Liver (tissue), 9 donors: ENCODE results near the gene SERINC5. TPM values are rescaled to one million over a fixed set of nuclear protein-coding genes. Genes with fewer than 3 reads are reported as not detected.

Experiments used
- DNase-seq: peaks from one replicate; pipeline ENCODE4 v3.0.0-alpha.2; 2017; ENCODE audit warnings: low spot score
- H3K27ac ChIP-seq, 2 donors: one replicate each; pipeline ENCODE4 v1.7.0; 2013; ENCODE audit warnings: inconsistent platforms in 2 of 2, low read length in 2 of 2, control low read depth in 1 of 2, low read depth in 1 of 2, mild to moderate bottlenecking in 1 of 2
- H3K27me3 ChIP-seq, 4 donors: one replicate each; pipeline versions ENCODE4 v1.6.1 to v1.7.0; 2013; ENCODE audit warnings: low read length in 3 of 4, inconsistent platforms in 1 of 4, mild to moderate bottlenecking in 1 of 4, moderate library complexity in 1 of 4; ENCODE audit not compliant: control insufficient read depth in 4 of 4, insufficient read depth in 4 of 4
- H3K36me3 ChIP-seq, 4 donors: one replicate each; pipeline versions ENCODE4 v1.6.1 to v1.7.0; 2013; ENCODE audit warnings: low read length in 3 of 4, mild to moderate bottlenecking in 3 of 4, low read depth in 1 of 4, moderate library complexity in 1 of 4; ENCODE audit not compliant: control insufficient read depth in 4 of 4, insufficient read depth in 3 of 4
- H3K4me1 ChIP-seq, 4 donors: one replicate each; pipeline versions ENCODE4 v1.6.1 to v1.7.0; 2013; ENCODE audit warnings: low read length in 3 of 4, mild to moderate bottlenecking in 3 of 4, moderate library complexity in 1 of 4; ENCODE audit not compliant: control insufficient read depth in 4 of 4, insufficient read depth in 4 of 4
- H3K4me3 ChIP-seq, 3 donors: one replicate each; pipeline versions ENCODE4 v1.6.1 to v1.7.0; 2013; ENCODE audit warnings: low read length in 3 of 3, control low read depth in 1 of 3, low read depth in 1 of 3, mild to moderate bottlenecking in 1 of 3
- H3K9ac ChIP-seq, 2 donors: one replicate each; pipeline ENCODE4 v1.7.0; 2013; ENCODE audit warnings: low read length in 2 of 2, mild to moderate bottlenecking in 2 of 2, moderate library complexity in 2 of 2, control low read depth in 1 of 2, low read depth in 1 of 2
- H3K9me3 ChIP-seq, 4 donors: one replicate each; pipeline versions ENCODE4 v1.6.1 to v1.7.0; 2013; ENCODE audit warnings: low read length in 3 of 4; ENCODE audit not compliant: control insufficient read depth in 4 of 4
- ATF3 ChIP-seq: IDR thresholded peaks from 2 replicates; pipeline ENCODE4 v1.6.1; 2016; ENCODE audit warnings: antibody characterized with exemption
- EGR1 ChIP-seq, 2 donors: IDR thresholded peaks; 2 replicates each; pipeline ENCODE4 v1.6.1; 2016 to 2018; ENCODE audit warnings: antibody characterized with exemption in 2 of 2, low read depth in 2 of 2
- FOXA1 ChIP-seq: IDR thresholded peaks from 2 replicates; pipeline ENCODE4 v1.6.1; 2016; ENCODE audit warnings: antibody characterized with exemption
- FOXA2 ChIP-seq: IDR thresholded peaks from 2 replicates; pipeline ENCODE4 v1.6.1; 2016; ENCODE audit warnings: antibody characterized with exemption
- GABPA ChIP-seq, 2 donors: IDR thresholded peaks in 1 of 2; conservative IDR thresholded peaks in 1 of 2; 2 replicates each; pipeline ENCODE4 v1.6.1; 2016; ENCODE audit warnings: antibody characterized with exemption in 2 of 2, mild to moderate bottlenecking in 1 of 2, moderate library complexity in 1 of 2
- HNF4A ChIP-seq, 2 donors: conservative IDR thresholded peaks; 2 replicates each; pipeline ENCODE4 v1.6.1; 2016; ENCODE audit warnings: antibody characterized with exemption in 2 of 2, mild to moderate bottlenecking in 2 of 2
- HNF4G ChIP-seq: IDR thresholded peaks from 2 replicates; pipeline ENCODE4 v1.6.1; 2016; ENCODE audit warnings: antibody characterized with exemption
- JUND ChIP-seq, 2 donors: IDR thresholded peaks; 2 replicates each; pipeline ENCODE4 v1.6.1; 2016; ENCODE audit warnings: antibody characterized with exemption in 2 of 2
- RXRA ChIP-seq, 2 donors: IDR thresholded peaks; 2 replicates each; pipeline ENCODE4 v1.6.1; 2017 to 2018; ENCODE audit warnings: antibody characterized with exemption in 2 of 2, mild to moderate bottlenecking in 1 of 2
- SP1 ChIP-seq: IDR thresholded peaks from 2 replicates; pipeline ENCODE4 v1.6.1; 2018; ENCODE audit warnings: antibody characterized with exemption, mild to moderate bottlenecking
- TAF1 ChIP-seq: conservative IDR thresholded peaks from 2 replicates; pipeline ENCODE4 v1.6.1; 2016; ENCODE audit warnings: antibody characterized with exemption, mild to moderate bottlenecking
- YY1 ChIP-seq: IDR thresholded peaks from 2 replicates; pipeline ENCODE4 v1.6.1; 2016; ENCODE audit warnings: antibody characterized with exemption, mild to moderate bottlenecking
- ZBTB33 ChIP-seq: IDR thresholded peaks from 2 replicates; pipeline ENCODE4 v1.6.1; 2016; ENCODE audit warnings: antibody characterized with exemption
- WGBS: extraction: QIAGEN DNeasy Blood & Tissue Kit; methylation state at CpG from one replicate; pipeline ENCODE4 v1.1.7; 2013; 5-methylcytosine and 5-hydroxymethylcytosine counted together
- polyA plus RNA-seq, 2 donors: library from polyadenylated mRNA; stranded (reverse) in 1 of 2; unstranded in 1 of 2; fragments of 200-250 nt in 1 of 2; fragments of >200 nt in 1 of 2; fragmentation: Nextera tagmentation in 1 of 2; extraction: Ambion mirVana in 1 of 2; gene quantifications; one replicate each; pipeline versions ENCODE4 v1.2.1 to v1.2.3, GENCODE V29; 2013 to 2015
- total RNA-seq, 2 donors: library from RNA; depleted of rRNA; stranded (reverse); fragments of >200 nt; gene quantifications; one replicate each; pipeline ENCODE4 v1.2.3, GENCODE V29; 2014
- TF ChIP-seq, protein P1 (sequence below): fragments of 150-350 bp; IDR thresholded peaks from 2 replicates; pipeline ENCODE4 v1.5.1; 2017; ENCODE audit warnings: improper control_type of control experiment, low read depth, low read length; ENCODE audit not compliant: missing input control
- donor health status: healthy.
- donor health status: healthy.
- donor health status: healthy.
- donor health status: healthy.
- donor health status: healthy.

Gene SERINC5
- total and polyA plus RNA-seq, 4 donors = 22.2 to 82.3 (median 32.0) TPM

DNA sequence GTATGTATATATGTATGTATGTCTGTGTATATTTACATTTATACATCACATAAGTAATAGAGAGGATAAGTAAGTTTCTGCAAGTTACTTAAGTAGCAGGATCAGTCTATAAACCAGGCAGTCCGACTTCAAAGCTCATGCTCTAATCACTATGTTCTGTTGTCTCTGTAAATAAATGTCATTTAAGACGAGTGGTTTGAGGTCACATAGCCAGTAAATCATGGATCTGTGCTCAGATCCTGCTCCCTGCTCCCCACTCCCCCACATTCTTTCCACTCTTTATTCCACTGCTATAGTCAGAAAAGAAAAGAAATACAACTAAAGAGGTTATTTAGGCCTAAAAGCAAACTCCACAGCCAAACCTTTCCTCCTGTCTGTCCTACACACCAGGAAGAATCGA, 90.4 kb downstream of the SERINC5 start:
- no peak for DNase-seq
- peaks cover 0 to 7% (median 0%) of the 10 kb centered on the region in 4 donors for H3K4me1 ChIP-seq
- H3K36me3 ChIP-seq = peaks cover 0 to 31% (median 21%) of the 10 kb centered on the region in 4 donors
- no peaks in the 10 kb centered on the region for H3K27me3 ChIP-seq
- no peaks in the 10 kb centered on the region for H3K9me3 ChIP-seq
- H3K4me3 ChIP-seq = no peak overlapping the region
- no peak overlapping the region for H3K9ac ChIP-seq
- H3K27ac ChIP-seq = no peak overlapping the region
- WGBS = 45% methylated on average over 3 of the region's 3 CpGs
- TF ChIP-seq RXRA (IDR thresholded peaks at IDR 0.05) = peak in 1 of 2 donors; percentile 31
- TF ChIP-seq, protein P1, sequence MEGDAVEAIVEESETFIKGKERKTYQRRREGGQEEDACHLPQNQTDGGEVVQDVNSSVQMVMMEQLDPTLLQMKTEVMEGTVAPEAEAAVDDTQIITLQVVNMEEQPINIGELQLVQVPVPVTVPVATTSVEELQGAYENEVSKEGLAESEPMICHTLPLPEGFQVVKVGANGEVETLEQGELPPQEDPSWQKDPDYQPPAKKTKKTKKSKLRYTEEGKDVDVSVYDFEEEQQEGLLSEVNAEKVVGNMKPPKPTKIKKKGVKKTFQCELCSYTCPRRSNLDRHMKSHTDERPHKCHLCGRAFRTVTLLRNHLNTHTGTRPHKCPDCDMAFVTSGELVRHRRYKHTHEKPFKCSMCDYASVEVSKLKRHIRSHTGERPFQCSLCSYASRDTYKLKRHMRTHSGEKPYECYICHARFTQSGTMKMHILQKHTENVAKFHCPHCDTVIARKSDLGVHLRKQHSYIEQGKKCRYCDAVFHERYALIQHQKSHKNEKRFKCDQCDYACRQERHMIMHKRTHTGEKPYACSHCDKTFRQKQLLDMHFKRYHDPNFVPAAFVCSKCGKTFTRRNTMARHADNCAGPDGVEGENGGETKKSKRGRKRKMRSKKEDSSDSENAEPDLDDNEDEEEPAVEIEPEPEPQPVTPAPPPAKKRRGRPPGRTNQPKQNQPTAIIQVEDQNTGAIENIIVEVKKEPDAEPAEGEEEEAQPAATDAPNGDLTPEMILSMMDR = no peak

- H3K9me3 ChIP-seq = no peaks in the 10 kb centered on the region
- H3K4me3 ChIP-seq = no peak overlapping the region
- no peak overlapping the region for H3K27ac ChIP-seq
- peaks cover 0 to 7% (median 0%) of the 10 kb centered on the region in 4 donors for H3K4me1 ChIP-seq
- WGBS = 96% methylated on average over 1 of the region's 1 CpG
- DNase-seq = no peak
- TF ChIP-seq ATF3 (no peak), ZBTB33 (no peak), JUND (IDR thresholded peaks at IDR 0.05) (no peak), FOXA2 (no peak), YY1 (no peak), HNF4G (no peak), HNF4A (conservative IDR thresholded peaks at IDR 0.05) (no peak), RXRA (IDR thresholded peaks at IDR 0.05) (no peak), SP1 (no peak), GABPA (IDR thresholded peaks at IDR 0.05 in 1 of 2, conservative IDR thresholded peaks at IDR 0.05 in 1 of 2) (no peak), EGR1 (IDR thresholded peaks at IDR 0.05; ENCODE audit: low read depth in 2 of 2) (no peak), FOXA1 (no peak), TAF1 (no peak)
- TF ChIP-seq, protein P1 = no peak
- H3K36me3 ChIP-seq = peaks cover 0 to 48% (median 30%) of the 10 kb centered on the region in 4 donors
- no peak overlapping the region for H3K9ac ChIP-seq
- no peaks in the 10 kb centered on the region for H3K27me3 ChIP-seq
Observed at GRCh38 chr5:80161165-80161564, 94.7 kb downstream of the SERINC5 start.
